Measurements from ENCODE around the gene TSNAXIP1.

The TSNAXIP1 gene

DNA sequence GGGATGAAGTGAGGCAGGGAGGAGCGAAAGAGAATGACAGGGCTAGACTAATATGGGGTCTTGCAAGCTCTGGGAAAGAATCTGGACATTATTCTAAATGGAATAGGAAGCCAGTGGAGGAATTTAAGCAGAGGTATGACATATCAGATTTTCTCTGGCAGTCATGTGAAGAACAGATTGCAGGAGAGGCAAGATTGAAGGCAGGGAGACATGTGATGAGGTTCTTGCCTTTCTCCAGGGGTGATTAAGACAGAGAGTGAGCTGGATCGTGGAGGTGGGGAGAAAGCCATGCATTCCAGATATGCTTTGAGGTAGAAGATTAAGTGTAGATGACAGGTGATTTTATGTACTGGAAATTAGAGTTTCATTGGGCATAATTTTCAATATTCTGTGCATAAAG is 31.1 kb downstream of the TSNAXIP1 start:
- no peak for DNase-seq

DNA sequence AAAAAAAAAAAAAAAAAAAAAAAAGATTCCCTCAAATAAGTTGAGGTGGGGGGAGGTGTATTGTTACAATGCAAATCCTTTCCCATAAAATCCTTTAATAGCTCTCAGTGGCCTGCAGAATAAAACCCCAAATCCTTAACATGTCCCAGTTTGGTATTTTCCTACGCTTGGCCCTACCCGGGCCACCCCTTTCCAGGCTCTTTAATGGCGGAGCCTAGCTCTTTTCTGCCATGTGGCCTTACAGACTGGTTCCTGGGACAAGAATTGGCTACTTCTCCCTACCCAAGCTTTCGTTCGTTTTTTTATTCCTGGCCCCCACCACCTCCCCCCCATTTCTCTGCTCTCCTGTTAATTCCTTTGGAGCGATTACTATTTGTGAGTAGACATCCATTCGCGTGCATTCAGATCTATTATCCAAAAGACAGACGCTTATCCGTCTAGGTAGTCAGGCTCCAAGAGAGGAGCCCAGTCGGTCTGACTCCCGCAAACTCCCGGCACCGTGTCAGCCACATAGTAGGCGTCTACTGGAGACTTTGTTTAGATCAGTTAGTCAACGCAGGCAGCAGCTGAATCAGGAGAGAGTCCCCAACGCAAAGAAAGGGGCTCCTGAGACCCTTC is 34.6 kb downstream of the TSNAXIP1 start:
- no peak for DNase-seq

DNA sequence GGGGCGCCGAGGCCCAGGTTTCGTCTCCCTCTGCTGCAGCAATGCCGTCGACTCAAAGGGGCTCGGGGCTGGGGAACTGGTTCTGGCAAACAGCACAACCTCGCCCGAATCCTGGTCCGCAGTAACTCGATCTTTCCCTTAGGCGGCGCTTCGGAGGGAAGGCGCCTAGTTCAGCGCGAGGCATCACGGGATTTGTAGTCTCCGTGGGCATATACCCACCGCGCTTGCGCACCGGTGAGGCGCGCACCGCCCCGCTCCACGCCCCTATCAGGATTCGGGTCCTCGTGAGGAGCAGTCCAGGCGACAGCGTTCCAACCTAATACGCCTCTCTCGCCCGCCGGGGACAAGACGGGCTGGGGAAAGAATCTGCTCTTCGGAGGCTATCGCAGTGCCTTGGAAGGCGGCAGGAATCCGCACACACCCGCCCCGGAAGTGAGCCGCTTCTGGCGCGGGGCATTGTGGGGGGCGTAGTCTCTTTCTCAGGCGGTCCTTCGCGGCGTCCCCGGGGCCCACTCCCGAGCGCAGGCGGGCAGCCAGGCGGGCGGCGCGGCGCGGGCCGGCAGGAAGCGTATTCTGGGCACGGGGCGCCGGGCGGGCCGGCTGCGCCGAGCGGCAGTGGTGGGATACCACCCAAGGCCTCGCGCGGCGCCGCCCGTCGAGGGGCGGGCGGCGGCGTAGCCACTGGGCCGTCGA is 35.3 kb downstream of the TSNAXIP1 start, which contains the start of gene THAP11:
THAP11 (plus strand) TSS at position 505 of the 693 bp plus-strand sequence. CDS start 235 bp downstream, outside the sequence.
- DNase-seq = peak; percentile 90 to 100 (median 94)

DNA sequence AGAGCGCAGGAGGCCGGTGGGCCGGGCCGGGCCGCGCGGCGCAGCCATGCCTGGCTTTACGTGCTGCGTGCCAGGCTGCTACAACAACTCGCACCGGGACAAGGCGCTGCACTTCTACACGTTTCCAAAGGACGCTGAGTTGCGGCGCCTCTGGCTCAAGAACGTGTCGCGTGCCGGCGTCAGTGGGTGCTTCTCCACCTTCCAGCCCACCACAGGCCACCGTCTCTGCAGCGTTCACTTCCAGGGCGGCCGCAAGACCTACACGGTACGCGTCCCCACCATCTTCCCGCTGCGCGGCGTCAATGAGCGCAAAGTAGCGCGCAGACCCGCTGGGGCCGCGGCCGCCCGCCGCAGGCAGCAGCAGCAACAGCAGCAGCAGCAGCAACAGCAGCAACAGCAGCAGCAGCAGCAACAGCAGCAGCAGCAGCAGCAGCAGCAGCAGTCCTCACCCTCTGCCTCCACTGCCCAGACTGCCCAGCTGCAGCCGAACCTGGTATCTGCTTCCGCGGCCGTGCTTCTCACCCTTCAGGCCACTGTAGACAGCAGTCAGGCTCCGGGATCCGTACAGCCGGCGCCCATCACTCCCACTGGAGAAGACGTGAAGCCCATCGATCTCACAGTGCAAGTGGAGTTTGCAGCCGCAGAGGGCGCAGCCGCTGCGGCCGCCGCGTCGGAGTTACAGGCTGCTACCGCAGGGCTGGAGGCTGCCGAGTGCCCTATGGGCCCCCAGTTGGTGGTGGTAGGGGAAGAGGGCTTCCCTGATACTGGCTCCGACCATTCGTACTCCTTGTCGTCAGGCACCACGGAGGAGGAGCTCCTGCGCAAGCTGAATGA is 36.0 kb downstream of the TSNAXIP1 start:
- DNase-seq = peak; percentile 59 to 88 (median 76)

DNA sequence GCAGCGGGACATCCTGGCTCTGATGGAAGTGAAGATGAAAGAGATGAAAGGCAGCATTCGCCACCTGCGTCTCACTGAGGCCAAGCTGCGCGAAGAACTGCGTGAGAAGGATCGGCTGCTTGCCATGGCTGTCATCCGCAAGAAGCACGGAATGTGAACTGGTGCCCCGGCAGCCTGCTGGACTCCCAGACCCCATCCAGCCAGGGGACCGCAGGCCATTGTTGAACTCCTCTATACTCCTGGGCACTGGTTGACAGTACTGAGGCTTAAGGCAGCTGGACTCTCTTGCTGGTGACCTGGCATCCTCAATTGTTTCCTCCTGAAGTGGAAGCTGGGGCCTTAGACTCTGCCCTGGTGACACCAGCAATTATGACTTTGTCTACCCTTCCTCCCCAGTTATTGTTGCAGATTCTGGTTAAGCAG is 36.7 kb downstream of the TSNAXIP1 start:
- DNase-seq = no peak

DNA sequence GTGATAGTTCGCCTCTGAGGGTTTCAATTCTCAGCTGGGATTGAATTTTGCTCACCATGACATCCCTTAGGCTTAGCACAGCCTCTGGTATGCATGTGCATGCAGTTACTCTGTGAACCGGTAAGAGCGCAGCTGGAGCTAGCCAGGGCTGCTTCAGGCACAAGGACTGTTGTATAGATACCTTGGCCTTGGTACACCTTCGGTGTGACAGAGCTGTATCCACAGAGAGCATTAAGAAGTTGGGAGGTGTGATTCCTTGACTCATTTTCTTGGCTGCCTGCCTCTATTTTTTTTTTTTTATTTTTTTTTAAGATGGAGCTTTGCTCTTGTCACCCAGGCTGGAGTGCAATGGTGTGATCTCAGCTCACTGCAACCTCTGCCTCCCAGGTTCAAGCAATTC is 37.8 kb downstream of the TSNAXIP1 start:
- DNase-seq = no peak

DNA sequence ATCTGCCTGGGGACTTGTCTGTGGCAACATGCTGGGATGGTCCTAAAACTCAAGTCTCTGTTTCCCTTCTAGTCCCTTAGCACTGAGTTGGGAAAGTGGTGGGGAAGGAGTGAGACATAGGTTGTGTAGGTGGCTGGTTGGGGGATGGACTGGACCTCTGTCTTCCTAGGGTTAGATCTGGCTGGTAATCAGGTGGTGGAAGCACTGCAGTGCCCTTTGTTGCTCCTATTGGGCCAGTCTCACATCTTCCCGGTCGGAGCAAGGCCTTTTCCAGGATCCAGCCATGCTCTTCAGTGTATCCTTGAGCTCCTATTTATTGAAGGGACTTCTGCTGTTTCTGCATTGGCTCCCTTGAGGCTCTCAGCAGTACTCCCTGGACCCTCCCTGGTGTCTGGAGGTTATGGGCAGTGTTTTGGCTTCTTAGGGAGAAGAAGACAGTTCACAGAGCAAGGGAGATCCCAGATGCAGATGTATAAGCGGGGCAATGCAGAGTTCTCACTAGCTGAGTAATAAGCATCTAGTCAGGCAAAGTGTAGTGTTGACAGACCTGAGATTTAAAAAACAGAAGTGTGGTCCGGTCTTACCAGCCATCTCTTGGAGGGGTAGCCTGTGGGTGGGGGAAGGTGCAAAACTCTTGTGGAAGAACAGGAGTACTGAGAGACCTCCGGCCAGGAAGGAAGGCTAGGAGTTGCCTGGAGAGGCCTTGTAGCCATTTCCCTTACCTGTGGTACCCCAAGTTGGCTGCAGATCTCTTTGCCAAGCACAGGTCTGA is 38.8 kb downstream of the TSNAXIP1 start:
- DNase-seq = no peak

DNA sequence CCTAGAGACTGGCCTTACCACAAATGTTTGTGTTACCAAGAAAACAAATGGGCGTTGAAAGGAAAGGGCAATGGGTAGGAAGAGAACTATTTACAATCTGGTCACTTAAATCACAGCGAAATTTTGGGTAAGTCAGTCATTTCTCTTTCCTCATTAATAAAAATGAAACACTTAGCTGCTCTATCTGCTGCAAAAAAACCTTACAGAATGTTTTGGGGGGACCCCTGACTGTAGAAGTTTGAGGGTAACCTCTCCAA is 39.3 kb downstream of the TSNAXIP1 start:
- DNase-seq = no peak

DNA sequence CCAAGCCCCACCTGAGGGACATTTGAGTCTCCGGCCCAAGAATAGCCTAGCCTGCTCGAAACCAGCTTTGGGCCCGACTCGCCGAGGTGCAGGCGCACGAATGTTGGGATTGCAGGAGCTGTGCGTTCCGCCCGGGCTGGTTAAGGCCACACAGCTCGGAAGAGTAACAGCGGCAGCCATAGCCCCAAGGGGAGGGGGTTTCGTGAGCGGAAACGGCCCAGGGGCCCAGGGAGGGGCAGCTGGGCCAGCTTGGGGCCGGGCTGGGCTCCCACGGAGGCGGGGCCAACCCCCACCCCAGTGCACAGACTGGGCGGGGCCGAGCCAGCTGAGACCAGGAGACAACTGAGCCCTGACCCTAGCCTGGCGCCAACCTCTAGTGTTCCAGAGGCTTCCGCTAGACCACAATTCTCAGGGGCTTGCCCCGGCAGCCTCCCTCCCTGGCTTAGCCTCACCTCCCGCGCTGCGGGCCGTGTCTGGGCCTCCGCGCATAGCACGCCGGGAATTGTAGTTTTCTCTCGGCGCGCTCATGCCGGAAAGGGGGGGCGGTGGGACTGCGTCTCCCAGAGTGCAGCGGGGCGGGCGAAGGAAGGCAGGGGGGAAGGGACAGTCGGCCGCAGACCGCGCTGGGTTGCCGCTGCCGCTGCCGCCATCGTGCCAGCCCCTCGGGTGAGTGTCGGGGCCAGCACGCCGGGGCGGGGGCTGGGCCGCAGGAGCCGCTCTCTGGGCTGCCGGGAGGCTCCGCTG is 39.8 kb downstream of the TSNAXIP1 start, which contains the start of gene NUTF2:
NUTF2 (plus strand) TSS at position 614 of the 744 bp plus-strand sequence. CDS start 18,198 bp downstream, outside the sequence.
- DNase-seq = peak; percentile 89 to 95 (median 94)

DNA sequence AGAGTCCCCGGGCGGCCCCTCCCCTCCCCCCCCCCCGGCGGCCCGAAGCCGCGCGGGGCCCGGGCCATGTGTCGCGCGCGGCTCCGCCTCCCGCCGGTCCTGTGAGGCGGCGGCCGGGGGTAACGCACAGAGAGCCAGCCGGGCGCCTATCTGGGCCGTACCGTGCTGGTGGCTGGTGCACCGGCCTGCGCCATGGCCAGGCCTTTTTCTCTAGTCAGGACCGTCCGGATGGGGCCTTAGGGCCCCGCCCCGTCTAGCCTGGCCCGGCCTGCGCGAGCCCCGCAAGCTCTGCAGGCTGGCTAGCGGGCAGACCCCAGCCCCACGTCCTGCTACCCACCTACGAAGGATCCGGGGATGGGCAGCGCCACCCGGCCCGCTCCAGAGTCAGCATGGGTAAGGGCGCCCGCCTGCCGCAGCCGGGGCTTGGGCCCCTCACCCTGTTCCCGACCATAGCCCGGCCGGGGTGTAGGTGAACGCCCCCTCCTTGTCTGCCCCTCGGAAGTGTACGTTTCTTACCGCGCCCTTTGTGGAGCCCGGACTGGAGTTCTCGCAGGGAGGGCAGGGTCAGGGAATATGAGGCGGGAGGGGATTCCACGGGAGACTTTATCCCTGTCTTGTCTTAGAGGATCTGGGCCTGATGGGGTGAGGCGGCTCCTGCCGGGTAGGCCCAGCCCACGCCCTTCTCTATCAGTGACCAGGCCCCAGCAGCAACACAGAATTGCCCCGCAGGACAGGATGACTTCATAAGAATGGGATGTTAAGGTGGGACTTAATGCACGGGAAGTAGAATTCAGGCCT is 40.6 kb downstream of the TSNAXIP1 start, which contains the start of gene CENPT:
CENPT (minus strand) TSS at position 630 of the 798 bp plus-strand sequence. CDS start 13,834 bp downstream, outside the sequence.
- peak in 1 of 6 experiments; percentile 78 for DNase-seq

DNA sequence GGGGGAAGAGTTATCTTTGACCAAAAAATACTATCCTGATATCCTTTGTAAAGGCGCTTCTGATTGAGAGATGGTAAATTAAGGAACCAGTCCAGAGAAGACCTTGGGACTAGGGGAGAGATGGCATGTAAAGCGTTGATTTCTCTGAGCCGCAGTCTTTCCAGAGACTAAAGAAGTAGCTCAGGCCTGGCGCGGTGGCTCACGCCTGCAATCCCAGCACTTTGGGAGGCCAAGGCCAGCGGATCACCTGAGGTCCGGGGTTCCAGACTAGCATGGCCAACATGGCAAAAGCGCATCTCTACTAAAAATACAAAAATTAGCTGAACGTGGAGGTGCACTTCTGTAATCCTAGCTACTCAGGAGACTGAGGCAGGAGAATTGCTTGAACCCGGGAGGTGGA is 41.4 kb downstream of the TSNAXIP1 start:
- no peak for DNase-seq

DNA sequence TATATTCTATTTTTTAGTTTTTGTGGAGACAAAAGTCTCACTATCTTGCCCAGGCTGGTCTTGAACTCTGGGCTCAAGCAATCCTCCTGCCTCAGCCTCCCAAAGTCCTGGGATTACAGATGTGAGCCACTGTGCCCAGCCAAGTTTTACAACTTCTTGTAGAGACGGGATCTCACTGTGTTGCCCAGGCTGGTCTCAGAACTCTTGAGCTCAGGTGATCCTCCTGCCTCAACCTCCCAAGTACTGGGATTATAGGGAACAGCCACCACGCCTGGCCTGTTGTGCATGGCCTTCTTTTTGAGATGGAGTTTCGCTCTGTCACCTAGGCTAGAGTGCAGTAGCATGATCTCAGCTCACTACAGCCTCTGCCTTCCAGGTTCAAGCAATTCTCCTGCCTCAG is 47.0 kb downstream of the TSNAXIP1 start:
- DNase-seq = no peak

DNA sequence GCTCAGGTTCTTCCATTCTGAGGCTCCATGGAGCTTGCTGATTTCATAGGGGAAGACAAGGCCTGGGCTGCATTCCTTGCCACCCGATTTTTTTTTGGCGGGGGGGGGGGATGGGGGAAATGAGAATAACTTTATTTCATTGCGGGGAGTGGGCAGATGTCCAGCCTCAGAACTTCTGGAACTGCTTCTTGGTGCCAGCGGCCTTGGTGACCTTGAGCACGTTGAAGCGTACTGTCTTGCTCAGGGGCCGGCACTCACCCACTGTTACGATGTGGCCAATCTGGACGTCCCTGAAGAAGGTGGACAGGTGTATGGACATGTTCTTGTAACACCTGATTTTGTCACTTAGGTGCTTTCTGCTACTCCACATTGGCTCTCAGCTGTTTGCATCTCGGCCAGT is 49.1 kb downstream of the TSNAXIP1 start:
- no peak for DNase-seq

DNA sequence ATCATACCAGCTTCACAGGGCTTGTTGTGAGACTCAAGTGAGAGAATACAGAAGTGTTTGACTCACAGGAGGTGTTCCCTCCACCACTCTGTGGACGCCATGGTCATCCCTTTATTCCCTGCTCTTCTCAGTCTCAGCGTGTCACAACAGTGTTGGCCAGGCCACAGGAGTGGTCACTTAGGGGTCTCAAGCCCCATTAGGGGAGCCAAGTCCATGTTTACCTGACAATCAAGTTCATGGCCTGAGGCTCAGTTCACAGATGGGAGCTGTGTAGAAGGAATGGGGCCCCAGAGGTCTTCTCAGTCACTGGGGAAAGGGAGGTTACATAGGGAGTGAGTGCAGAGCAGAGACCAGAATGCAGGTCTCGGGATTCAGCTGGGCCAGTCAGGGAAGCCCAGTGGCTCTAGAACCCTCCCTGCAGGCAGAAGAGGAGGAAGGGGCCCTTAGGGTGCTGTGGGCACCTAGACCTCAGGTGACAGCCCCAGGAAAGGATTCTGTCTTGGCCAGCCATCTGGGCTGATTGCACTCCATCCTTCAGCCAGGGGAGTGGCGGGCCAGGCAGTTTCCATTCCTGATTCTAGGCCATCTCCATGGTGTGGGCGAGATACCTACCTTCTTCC is 50.3 kb downstream of the TSNAXIP1 start:
- no peak for DNase-seq

DNA sequence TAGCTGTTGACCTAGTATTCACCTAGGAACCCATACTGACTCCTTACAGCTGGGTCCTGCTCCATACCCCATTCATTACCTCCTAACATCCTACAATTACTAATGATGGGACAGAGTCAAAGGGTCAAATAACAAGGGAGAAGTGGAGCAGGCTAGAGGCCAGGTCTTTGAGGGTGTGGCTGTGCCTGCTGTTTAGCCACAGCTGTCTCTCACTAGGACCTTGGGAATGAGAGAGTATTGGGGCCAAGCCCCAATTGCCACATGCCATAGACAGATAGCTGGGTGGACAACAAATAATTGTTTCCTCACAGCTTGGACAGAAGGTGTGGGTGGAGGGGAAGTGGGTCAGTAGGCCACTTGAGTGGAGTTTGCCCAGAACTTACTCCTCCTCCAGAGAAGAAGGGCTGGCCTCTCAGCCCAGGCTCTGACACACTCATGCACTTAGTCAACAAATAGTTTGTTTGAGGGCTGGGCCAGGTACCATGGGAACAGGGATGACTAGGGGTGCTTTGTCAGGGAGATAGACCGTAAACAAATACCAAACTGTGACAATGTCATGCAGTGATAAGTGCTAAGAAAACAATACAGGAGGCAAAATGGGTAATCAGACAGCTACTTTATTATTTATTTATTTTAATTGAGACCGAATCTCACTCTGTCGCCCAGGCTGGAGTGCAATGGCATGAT is 51.0 kb downstream of the TSNAXIP1 start:
- no peak for DNase-seq

DNA sequence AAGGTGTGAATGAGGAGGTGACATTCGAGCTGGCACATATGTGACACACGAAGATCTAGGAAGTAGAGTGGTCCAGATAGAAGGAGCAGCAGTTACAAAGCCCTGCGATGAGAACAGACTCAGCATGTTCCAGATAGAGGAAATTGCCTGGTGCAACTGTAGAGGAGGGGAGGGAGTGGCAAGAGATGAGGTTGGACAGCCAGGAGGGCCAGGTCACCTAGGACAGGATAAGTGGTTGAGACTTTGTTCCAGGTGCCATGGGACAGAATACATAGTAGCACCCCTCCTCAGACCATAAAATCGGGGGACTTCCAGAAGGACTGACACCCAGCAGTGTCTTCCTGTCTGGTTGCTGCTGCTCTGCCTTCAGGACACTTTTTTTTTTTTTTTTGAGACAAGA is 51.8 kb downstream of the TSNAXIP1 start:
- no peak for DNase-seq

DNA sequence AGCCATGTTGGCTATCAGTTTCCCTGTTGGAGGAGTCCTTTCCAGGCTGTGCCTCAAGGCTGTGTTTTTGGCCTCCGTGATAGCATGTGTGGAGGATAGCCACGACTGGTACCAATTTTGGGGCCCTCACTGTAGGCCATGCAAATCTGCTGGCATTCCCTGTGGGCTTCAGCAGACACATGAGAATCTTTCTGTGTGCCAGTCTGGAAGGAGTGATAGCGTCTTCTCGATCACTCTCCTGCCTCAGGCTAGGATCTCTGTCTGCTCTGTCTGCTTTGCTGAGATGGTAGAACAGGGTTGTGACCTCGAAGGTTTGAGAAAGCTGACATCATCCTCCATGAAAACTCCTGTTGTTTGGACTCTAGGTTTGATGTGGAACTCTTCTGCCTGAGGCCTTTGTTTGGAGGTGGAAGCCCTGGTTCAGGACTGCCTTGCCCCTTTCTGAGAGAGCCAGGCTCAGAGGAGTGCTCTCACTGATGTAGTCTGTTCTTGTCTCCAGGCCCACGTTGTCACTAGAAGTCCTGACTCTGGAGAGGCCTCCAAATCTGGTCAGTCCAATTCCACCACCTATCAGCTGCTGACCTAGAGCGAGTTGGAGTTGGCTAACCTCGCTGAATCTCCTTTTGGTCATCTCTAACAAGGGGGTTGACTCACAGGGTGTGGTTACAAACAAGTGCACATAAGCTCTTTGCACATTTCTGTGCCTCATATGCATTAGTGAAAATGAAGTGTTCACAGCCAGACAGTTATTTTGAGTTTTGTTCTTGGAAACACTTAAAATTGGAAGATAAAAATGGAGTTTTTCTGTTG is 54.1 kb downstream of the TSNAXIP1 start:
- no peak for DNase-seq

DNA sequence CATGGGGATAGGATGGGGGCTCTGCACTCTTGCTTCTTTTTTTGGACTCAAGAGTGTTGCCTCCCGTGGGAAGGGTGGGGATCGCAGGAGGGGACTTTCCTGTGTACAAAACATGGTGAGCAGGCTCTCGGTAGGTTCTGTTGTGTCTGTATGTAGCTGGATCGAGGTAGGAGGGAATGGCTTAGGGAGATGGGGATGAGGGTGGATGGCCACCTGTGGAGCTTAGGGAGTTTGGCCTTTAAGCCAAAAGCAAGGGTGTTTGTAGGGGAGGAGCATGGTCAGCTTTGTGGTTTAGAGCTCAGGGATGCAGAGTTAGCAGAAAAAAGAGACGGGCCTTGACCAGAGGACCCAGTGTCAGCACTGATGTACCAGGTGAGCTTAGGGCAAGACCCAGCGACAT is 55.2 kb downstream of the TSNAXIP1 start:
- no peak for DNase-seq

Measured in stimulated activated naive CD4-positive, alpha-beta T cell (primary cell).